ENCODE data around the gene YWHAQ.

The YWHAQ gene

DNA sequence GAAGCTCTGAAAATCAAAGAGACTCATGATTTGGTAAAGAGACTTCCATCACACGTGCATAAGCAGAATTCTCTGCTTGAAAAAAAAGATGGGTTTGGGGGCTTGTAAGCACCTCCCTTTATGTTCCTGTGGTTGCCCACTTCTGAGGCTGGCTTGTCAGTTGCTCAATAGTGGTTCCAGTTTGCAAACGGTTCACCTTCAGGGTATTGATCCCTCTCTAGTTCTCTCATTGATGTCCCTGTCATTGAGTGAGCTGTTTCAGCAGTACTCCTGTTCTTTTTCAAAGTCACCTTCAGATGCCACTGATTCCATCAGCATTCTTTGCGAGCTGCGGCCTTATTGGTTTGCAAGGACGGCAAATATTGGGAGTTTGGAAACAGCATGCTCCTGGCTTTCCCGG is 17.1 kb upstream of the YWHAQ start:
- TF ChIP-seq, protein P1, sequence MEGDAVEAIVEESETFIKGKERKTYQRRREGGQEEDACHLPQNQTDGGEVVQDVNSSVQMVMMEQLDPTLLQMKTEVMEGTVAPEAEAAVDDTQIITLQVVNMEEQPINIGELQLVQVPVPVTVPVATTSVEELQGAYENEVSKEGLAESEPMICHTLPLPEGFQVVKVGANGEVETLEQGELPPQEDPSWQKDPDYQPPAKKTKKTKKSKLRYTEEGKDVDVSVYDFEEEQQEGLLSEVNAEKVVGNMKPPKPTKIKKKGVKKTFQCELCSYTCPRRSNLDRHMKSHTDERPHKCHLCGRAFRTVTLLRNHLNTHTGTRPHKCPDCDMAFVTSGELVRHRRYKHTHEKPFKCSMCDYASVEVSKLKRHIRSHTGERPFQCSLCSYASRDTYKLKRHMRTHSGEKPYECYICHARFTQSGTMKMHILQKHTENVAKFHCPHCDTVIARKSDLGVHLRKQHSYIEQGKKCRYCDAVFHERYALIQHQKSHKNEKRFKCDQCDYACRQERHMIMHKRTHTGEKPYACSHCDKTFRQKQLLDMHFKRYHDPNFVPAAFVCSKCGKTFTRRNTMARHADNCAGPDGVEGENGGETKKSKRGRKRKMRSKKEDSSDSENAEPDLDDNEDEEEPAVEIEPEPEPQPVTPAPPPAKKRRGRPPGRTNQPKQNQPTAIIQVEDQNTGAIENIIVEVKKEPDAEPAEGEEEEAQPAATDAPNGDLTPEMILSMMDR (IDR thresholded peaks at IDR 0.05): no peak

DNA sequence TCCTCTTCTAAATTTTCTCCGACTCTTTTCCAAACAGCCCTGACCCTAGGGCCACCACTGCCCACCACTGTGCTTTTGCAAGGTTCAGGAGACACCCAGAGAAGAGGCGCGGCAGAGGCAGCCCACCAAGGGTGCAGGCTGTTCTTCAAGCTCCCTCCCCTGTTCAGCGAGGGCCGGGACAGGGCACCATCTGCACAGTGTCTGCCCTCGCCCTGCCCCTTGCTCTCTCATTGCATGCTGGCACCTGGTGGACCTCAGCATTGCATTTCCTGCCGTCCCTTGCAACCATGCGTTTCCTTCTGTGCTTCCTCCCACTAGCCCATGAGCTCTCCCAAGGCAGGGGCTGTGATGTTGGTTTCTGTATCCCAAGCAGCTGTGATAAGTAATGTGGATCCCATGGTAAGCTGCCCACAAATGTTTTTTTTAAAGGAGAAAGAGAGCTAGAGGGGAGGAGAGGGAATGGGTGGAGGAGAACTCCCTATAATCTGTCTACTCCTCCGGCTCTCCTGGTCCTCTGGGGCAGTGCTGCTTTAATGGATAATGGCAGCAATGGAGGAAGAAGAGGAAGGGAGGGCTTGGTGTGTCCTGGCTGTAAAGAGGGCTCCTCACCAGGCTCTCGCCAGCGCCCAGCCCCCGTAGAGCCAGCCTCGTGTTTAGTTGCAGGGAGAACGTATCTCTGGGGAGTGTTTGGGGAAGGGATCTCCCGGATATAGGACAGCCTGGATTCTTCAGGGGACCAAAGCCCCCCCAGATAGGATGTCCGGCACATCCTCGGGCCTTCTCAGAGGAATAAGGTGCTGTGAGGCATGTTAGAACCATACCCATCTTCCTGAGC is 15.6 kb upstream of the YWHAQ start:
- TF ChIP-seq, protein P1 (IDR thresholded peaks at IDR 0.05): no peak

DNA sequence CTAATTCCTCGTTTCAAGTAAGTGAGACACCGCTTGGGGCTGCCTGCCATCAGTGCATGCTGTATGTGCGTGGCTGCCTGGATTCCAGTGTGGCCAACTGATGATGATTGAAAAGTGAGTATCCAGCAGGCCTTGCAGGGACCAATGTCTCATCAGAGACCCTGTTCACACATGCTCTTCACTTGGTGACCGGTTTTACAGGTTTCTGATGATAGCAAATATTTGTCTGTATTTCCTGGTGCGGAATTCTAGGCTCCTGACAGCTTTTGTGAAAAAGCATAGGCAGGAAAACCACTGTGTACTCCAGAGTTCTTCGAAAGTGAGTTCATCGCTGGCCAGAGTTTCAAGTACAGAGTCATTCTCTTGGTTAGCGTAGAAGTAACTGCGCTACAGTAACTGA is 13.8 kb upstream of the YWHAQ start:
- TF ChIP-seq, protein P1 (IDR thresholded peaks at IDR 0.05): no peak

DNA sequence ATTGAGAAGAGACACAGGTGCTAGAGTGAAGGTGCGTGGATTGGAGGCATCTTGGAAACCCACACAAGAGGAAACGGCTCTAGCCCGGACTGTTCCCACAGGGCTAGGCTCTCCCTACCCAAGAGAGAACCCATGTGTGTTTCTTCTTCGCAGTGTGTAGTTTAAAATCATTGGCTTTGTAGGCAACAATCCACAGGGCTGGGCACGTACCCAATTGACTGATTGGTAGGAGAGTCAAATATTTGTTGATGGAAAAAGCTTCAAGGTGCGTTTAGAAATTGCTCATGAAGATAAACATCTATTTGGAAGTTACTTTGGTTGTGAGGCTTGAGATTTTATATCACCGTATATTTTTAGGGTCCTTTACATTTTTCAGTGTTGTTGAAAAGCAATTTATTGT is 13.2 kb upstream of the YWHAQ start:
- TF ChIP-seq, protein P1 (IDR thresholded peaks at IDR 0.05): no peak

DNA sequence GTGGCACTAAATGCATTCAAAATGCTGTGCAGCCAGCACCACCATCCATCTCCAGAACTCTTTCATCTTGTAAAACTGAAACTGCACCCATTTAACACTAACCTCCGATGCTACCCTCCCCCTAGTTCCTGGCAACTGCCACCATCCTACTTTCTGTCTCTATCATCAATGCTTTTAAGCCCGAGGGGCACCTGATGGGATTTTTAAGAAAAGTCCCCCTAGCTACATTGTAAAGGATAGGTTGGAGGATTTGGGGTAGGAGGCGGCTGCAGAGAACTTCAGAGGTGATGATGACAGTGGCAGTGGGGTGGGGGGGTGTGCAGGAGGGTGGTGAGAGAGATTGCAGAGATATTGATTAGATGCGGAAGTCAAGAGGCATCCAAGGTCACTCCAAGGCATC is 10.8 kb upstream of the YWHAQ start:
- TF ChIP-seq, protein P1 (IDR thresholded peaks at IDR 0.05): no peak

DNA sequence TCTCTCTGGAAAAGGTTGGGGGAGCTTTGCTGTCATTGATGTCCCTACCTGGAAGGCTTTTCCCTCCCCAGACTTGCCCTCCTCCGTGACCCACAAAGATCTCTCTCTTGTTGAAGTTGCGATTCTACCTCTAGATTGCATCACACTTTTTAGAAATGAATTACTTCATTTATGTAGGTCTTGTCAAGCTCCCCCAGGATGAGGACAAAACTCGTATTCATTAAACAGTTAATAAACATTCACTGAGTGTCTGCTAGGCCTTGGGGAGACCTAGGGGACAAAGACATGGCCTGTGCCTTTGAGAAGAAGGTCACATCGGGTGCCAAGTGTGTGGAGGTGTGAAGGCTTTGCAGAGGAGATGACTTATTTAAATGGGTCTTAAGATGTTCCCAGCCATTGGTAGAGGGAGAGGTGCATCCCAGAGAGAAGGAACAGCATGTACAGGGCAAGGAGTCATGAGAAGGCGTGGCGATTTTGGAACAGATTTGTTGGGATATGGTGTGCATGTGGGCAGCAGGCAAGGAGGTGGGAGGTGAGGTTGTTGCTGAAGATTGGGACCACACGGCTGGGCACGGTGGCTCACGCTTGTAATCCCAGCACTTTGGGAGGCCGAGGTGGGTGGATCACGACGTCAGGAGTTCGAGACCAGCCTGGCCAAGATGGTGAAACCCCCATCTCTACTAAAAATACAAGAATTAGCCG is 9.8 kb upstream of the YWHAQ start:
- TF ChIP-seq, protein P1 (IDR thresholded peaks at IDR 0.05): no peak

DNA sequence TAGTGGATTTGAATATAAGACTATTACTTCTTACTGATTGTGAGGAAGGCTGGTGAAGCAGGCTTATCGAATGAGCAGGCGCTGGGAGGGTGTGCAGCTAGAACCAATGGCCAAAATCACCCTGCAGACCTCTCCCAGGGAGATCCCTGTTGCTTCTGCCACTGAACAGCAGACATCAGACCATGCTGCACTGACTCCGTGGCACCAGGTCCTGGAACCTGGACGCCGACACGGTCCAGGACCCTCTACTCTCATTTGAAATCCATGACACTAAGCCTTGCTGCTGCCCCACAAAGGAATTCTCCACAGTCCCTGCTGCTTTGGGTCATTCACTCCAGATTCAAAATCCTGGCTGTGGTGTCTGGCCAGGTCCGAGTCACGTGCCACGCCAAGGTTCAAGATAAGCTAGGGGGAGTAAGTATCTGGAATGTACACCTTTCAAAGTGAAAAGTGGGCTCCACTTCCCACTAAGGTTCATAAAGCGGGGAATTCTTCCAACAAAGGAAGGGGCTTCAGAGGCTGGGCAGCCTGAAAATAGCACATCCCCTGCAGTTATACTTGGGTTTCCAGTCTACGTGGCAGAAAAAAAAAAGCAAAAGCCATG is 9.0 kb upstream of the YWHAQ start:
- TF ChIP-seq, protein P1 (IDR thresholded peaks at IDR 0.05): no peak

Measured in LNCAP (cell line).